Measurements from ENCODE around the gene JUN. TPM values are rescaled to one million over a fixed set of nuclear protein-coding genes. Genes with fewer than 3 reads are reported as not detected.

Gene JUN
- total and polyA plus RNA-seq, 4 donors = 31.3 to 275 (median 108) TPM

DNA sequence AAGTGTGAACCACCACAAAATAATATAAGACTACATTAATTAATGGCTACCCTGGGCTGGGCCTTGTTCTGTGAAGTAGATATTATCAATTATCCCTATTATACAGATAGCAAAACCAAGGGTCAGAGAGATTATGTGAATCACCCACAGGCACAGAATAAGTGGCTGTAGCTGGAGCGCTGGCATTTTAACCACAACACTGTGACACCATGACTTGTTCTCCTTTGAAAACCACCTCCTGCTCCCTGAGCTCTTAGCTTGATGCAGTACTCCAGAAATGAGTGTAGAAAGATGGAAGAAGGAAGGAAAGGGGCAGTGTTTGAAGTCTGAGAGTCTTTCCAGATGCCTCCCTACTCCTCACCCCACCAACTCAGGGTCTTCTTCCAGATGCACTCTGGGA lies 29.5 kb upstream of the JUN start:
- no peak for ATAC-seq (ENCODE audit: low FRiP score)
- H3K27ac ChIP-seq (ENCODE audit: low read depth in 1 of 2, low read length in 2 of 2) = peak overlapping the region; percentile 49 to 55
- intact Hi-C loops (cut with DNase I) = loop anchor here in 1 of 2 donors (10.0 kb wide), 1 partner anchor 91 kb away; no protein-coding TSS in a partner anchor
- no peak for DNase-seq
- H3K27me3 ChIP-seq (ENCODE audit: control insufficient read depth in 1 of 2, insufficient read depth in 2 of 2, low read length in 1 of 2) = no peaks in the 10 kb centered on the region
- no peaks in the 10 kb centered on the region for H3K9me3 ChIP-seq (ENCODE audit: control insufficient read depth, low read length)
- H3K4me1 ChIP-seq (ENCODE audit: control insufficient read depth in 1 of 2, insufficient read depth in 2 of 2, low read length in 2 of 2) = no peaks in the 10 kb centered on the region
- WGBS, 2 donors = 97 to 100% methylated on average over 1 of the region's 1 CpG
- H3K36me3 ChIP-seq (ENCODE audit: control insufficient read depth in 1 of 2, insufficient read depth in 2 of 2, low read length in 1 of 2) = no peaks in the 10 kb centered on the region
- no peak overlapping the region for H3K4me3 ChIP-seq (ENCODE audit: low read length in 2 of 2)

GRCh38 chr1:58812926-58813325 lies 29.1 kb upstream of the JUN start:
- ATAC-seq (ENCODE audit: low FRiP score) = no peak
- H3K4me1 ChIP-seq (ENCODE audit: control insufficient read depth in 1 of 2, insufficient read depth in 2 of 2, low read length in 2 of 2) = no peaks in the 10 kb centered on the region
- intact Hi-C loops (cut with DNase I) = loop anchor here in 1 of 2 donors (10.0 kb wide), 1 partner anchor 92 kb away; no protein-coding TSS in a partner anchor
- no peaks in the 10 kb centered on the region for H3K9me3 ChIP-seq (ENCODE audit: control insufficient read depth, low read length)
- 47 to 52% methylated on average over 4 of the region's 4 CpGs for WGBS, 2 donors
- no peak overlapping the region for H3K4me3 ChIP-seq (ENCODE audit: low read length in 2 of 2)
- DNase-seq = no peak
- no peaks in the 10 kb centered on the region for H3K27me3 ChIP-seq (ENCODE audit: control insufficient read depth in 1 of 2, insufficient read depth in 2 of 2, low read length in 1 of 2)
- no peaks in the 10 kb centered on the region for H3K36me3 ChIP-seq (ENCODE audit: control insufficient read depth in 1 of 2, insufficient read depth in 2 of 2, low read length in 1 of 2)
- H3K27ac ChIP-seq (ENCODE audit: low read depth in 1 of 2, low read length in 2 of 2) = peak overlapping the region in 1 of 2 donors; percentile 21

DNA sequence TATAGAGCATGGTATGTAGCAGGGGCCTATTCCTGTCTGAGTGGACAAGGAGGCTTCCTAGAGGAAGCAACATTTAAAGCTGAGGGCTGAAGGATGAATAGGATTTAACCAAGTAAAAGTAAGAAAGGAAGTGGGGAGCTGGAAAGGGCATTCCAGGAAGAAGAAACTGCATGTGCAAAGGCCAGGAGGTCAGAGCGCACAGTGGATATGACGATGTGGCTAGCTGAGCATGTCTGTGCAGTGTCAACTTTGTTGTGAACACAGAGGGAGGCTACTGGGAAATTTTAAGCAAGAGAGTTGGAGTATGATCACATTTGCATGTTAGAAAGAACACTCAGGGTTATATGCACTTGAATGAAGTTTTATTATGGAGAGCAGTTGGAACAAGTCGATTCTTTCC lies 28.6 kb upstream of the JUN start:
- no peak for ATAC-seq (ENCODE audit: low FRiP score)
- H3K36me3 ChIP-seq (ENCODE audit: control insufficient read depth in 1 of 2, insufficient read depth in 2 of 2, low read length in 1 of 2) = no peaks in the 10 kb centered on the region
- intact Hi-C loops (cut with DNase I) = loop anchor here in 1 of 2 donors (10.0 kb wide), 1 partner anchor 92 kb away; no protein-coding TSS in a partner anchor
- H3K27ac ChIP-seq (ENCODE audit: low read depth in 1 of 2, low read length in 2 of 2) = no peak overlapping the region
- DNase-seq = no peak
- H3K4me3 ChIP-seq (ENCODE audit: low read length in 2 of 2) = no peak overlapping the region
- H3K9me3 ChIP-seq (ENCODE audit: control insufficient read depth, low read length) = no peaks in the 10 kb centered on the region
- 68 to 75% methylated on average over 3 of the region's 3 CpGs for WGBS, 2 donors
- H3K27me3 ChIP-seq (ENCODE audit: control insufficient read depth in 1 of 2, insufficient read depth in 2 of 2, low read length in 1 of 2) = no peaks in the 10 kb centered on the region
- H3K4me1 ChIP-seq (ENCODE audit: control insufficient read depth in 1 of 2, insufficient read depth in 2 of 2, low read length in 2 of 2) = no peaks in the 10 kb centered on the region

GRCh38 chr1:58811303-58811702 lies 27.5 kb upstream of the JUN start:
- intact Hi-C loops (cut with DNase I) = loop anchor here in 1 of 2 donors (10.0 kb wide), 1 partner anchor 93 kb away; no protein-coding TSS in a partner anchor
- DNase-seq (no peak), ATAC-seq (ENCODE audit: low FRiP score) (no peak)
- 74 to 77% methylated on average over 2 of the region's 2 CpGs for WGBS, 2 donors
- Histone ChIP-seq H3K27ac (ENCODE audit: low read depth in 1 of 2, low read length in 2 of 2) (no peak overlapping the region), H3K4me3 (ENCODE audit: low read length in 2 of 2) (no peak overlapping the region), H3K27me3 (ENCODE audit: control insufficient read depth in 1 of 2, insufficient read depth in 2 of 2, low read length in 1 of 2) (no peaks in the 10 kb centered on the region), H3K9me3 (ENCODE audit: control insufficient read depth, low read length) (no peaks in the 10 kb centered on the region), H3K36me3 (ENCODE audit: control insufficient read depth in 1 of 2, insufficient read depth in 2 of 2, low read length in 1 of 2) (no peaks in the 10 kb centered on the region), H3K4me1 (ENCODE audit: control insufficient read depth in 1 of 2, insufficient read depth in 2 of 2, low read length in 2 of 2) (no peaks in the 10 kb centered on the region)

- H3K27me3 ChIP-seq (ENCODE audit: control insufficient read depth in 1 of 2, insufficient read depth in 2 of 2, low read length in 1 of 2) = no peaks in the 10 kb centered on the region
- no peak overlapping the region for H3K4me3 ChIP-seq (ENCODE audit: low read length in 2 of 2)
- no peaks in the 10 kb centered on the region for H3K4me1 ChIP-seq (ENCODE audit: control insufficient read depth in 1 of 2, insufficient read depth in 2 of 2, low read length in 2 of 2)
- peaks cover 0 to 1% of the 10 kb centered on the region in 2 donors for H3K36me3 ChIP-seq (ENCODE audit: control insufficient read depth in 1 of 2, insufficient read depth in 2 of 2, low read length in 1 of 2)
- intact Hi-C loops (cut with DNase I) = loop anchor here in 1 of 2 donors (10.0 kb wide), 1 partner anchor 95 kb away; no protein-coding TSS in a partner anchor
- no peak overlapping the region for H3K27ac ChIP-seq (ENCODE audit: low read depth in 1 of 2, low read length in 2 of 2)
- no peak for ATAC-seq (ENCODE audit: low FRiP score)
- 52 to 56% methylated on average over 9 of the region's 9 CpGs for WGBS, 2 donors
- DNase-seq = no peak
- H3K9me3 ChIP-seq (ENCODE audit: control insufficient read depth, low read length) = no peaks in the 10 kb centered on the region
Observed at GRCh38 chr1:58809325-58810010, 25.6 kb upstream of the JUN start.

DNA sequence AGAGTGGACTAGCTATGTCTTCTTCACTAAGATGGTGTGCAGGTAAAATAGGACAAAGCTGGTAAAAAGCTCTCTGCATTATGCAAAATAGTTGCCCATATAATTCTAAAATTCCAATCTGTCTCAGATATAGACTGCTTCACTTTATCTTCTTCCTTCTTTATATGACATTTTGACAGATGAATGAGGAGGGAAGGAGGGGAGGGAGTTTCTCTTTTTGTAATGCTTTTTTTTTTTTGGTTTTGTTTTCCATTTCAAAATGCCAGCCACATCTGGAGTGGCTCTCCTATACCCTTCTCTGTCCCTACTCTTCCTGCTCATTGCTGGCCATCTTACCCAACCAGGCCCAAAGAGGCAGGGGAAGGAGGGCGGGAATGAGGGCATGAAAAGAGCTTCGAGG lies 24.2 kb upstream of the JUN start:
- intact Hi-C loops (cut with DNase I) = no loop called here
- no peaks in the 10 kb centered on the region for H3K27me3 ChIP-seq (ENCODE audit: control insufficient read depth in 1 of 2, insufficient read depth in 2 of 2, low read length in 1 of 2)
- no peaks in the 10 kb centered on the region for H3K9me3 ChIP-seq (ENCODE audit: control insufficient read depth, low read length)
- peaks cover 0 to 1% of the 10 kb centered on the region in 2 donors for H3K36me3 ChIP-seq (ENCODE audit: control insufficient read depth in 1 of 2, insufficient read depth in 2 of 2, low read length in 1 of 2)
- ATAC-seq (ENCODE audit: low FRiP score) (no peak), DNase-seq (no peak)
- no peaks in the 10 kb centered on the region for H3K4me1 ChIP-seq (ENCODE audit: control insufficient read depth in 1 of 2, insufficient read depth in 2 of 2, low read length in 2 of 2)
- H3K27ac ChIP-seq (ENCODE audit: low read depth in 1 of 2, low read length in 2 of 2) = no peak overlapping the region
- no peak overlapping the region for H3K4me3 ChIP-seq (ENCODE audit: low read length in 2 of 2)
- WGBS, 2 donors = 38 to 42% methylated on average over 2 of the region's 2 CpGs

DNA sequence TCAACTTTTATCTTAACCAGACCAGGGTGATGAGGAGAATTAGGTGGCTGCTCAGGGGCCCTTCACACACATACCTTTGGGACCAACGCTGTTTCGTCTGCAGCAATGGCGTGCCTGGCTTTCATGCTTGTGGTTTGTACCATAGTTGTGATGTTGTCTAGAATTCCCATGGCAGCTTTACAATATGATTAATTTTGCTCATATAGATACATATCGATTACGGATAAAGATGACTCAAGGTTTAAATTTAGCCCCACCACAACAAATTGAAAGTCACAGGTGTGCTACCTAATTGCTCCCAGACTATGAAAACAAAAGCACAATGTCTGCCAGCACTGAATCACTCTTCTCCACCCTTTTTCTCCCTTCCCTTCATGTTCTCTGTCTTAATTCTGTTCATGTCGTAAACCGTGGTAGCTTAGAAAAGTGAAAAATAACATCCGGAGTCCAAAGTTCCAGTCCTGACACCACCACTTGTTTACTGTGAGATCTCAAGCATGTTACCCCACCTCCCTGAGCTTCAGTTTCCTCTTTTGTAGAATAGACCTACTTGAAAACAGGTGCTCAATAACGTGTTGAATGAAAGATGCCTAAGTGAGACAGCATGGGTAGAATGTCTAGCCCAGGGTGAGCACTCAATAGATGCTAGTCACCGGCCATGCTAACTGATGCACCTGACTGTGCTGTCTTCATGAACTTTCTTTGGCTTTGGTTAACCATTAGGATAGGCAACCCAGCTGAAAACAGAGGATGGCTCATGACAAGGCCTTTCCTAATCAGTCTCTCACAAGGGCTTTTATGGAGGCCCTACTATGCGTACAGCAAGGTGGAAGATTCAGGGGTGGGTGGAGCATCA lies 22.1 kb upstream of the JUN start:
- Histone ChIP-seq H3K9me3 (ENCODE audit: control insufficient read depth, low read length) (no peaks in the 10 kb centered on the region), H3K27me3 (ENCODE audit: control insufficient read depth in 1 of 2, insufficient read depth in 2 of 2, low read length in 1 of 2) (no peaks in the 10 kb centered on the region), H3K27ac (ENCODE audit: low read depth in 1 of 2, low read length in 2 of 2) (no peak overlapping the region), H3K4me1 (ENCODE audit: control insufficient read depth in 1 of 2, insufficient read depth in 2 of 2, low read length in 2 of 2) (no peaks in the 10 kb centered on the region), H3K36me3 (ENCODE audit: control insufficient read depth in 1 of 2, insufficient read depth in 2 of 2, low read length in 1 of 2) (peaks cover 0 to 1% of the 10 kb centered on the region in 2 donors), H3K4me3 (ENCODE audit: low read length in 2 of 2) (no peak overlapping the region)
- no peak for ATAC-seq (ENCODE audit: low FRiP score)
- intact Hi-C loops (cut with DNase I) = no loop called here
- WGBS, 2 donors = 94 to 95% methylated on average over 11 of the region's 11 CpGs
- DNase-seq = no peak

GRCh38 chr1:58804853-58805565 lies 21.2 kb upstream of the JUN start:
- intact Hi-C loops (cut with DNase I) = no loop called here
- Histone ChIP-seq H3K27me3 (ENCODE audit: control insufficient read depth in 1 of 2, insufficient read depth in 2 of 2, low read length in 1 of 2) (no peaks in the 10 kb centered on the region), H3K4me3 (ENCODE audit: low read length in 2 of 2) (no peak overlapping the region), H3K36me3 (ENCODE audit: control insufficient read depth in 1 of 2, insufficient read depth in 2 of 2, low read length in 1 of 2) (peaks cover 0 to 1% of the 10 kb centered on the region in 2 donors), H3K27ac (ENCODE audit: low read depth in 1 of 2, low read length in 2 of 2) (no peak overlapping the region), H3K9me3 (ENCODE audit: control insufficient read depth, low read length) (no peaks in the 10 kb centered on the region), H3K4me1 (ENCODE audit: control insufficient read depth in 1 of 2, insufficient read depth in 2 of 2, low read length in 2 of 2) (no peaks in the 10 kb centered on the region)
- no peak for DNase-seq
- 64 to 69% methylated on average over 3 of the region's 3 CpGs for WGBS, 2 donors
- no peak for ATAC-seq (ENCODE audit: low FRiP score)

Measured in aorta (tissue), 5 donors.